ENCODE data around the gene KIF26B.

KIF26B gene

GRCh38 chr1:245495681-245496080 lies 340.9 kb downstream of the KIF26B start:
- no peak overlapping the region for H3K27ac ChIP-seq
- no peak for TF ChIP-seq CTCF (IDR thresholded peaks at IDR 0.05; ENCODE audit: low read depth, low read length)
- H3K9me3 ChIP-seq (ENCODE audit: severe bottlenecking): peaks cover 3% of the 10 kb centered on the region
- no peak overlapping the region for H3K4me3 ChIP-seq (ENCODE audit: low read depth, low read length)
- no peak for DNase-seq
- H3K27me3 ChIP-seq (ENCODE audit: insufficient read depth, low read depth, severe bottlenecking): no peaks in the 10 kb centered on the region
- H3K36me3 ChIP-seq: no peaks in the 10 kb centered on the region

DNA sequence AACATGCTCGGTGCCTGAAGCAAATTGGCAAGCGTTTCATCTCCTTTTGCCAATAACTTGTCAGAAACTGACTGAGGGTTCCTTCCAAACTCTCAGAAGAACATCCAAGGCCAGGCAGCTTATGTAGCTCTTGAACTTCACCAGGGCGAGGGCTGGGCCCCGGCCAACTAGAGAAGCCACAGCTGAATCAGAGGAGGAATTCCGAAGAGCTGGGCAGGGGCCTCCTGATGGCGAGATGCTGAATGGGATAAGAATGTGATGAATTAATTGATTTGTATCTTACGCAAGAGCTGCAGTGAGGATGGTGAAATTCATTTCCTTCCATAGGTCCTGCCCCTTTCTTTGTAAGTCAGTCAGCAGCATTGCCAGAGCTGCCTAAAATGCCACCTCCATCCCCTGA lies 345.8 kb downstream of the KIF26B start:
- Histone ChIP-seq H3K9me3 (ENCODE audit: severe bottlenecking) (no peaks in the 10 kb centered on the region), H3K27ac (no peak overlapping the region), H3K4me3 (ENCODE audit: low read depth, low read length) (no peak overlapping the region), H3K27me3 (ENCODE audit: insufficient read depth, low read depth, severe bottlenecking) (no peaks in the 10 kb centered on the region), H3K36me3 (no peaks in the 10 kb centered on the region)
- TF ChIP-seq CTCF (IDR thresholded peaks at IDR 0.05; ENCODE audit: low read depth, low read length): no peak
- no peak for DNase-seq

DNA sequence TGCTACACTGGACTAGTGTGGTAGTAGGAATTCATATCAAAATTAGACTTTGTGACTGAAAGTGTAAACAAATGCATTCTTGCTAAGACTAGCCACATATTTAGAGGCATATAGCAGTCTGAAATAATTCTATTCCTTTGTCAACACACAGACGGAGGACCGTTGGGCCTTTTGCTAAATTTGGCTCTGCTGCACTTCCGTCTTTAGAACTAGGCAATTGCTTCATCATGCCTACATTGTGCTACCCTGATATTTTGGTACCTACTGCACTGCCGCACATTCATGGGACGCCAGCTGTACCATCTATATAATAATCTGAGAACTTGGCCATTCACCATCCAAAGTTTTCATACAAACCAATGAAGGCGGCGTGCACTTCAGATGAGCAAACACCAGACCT lies 346.8 kb downstream of the KIF26B start:
- TF ChIP-seq CTCF (IDR thresholded peaks at IDR 0.05; ENCODE audit: low read depth, low read length): no peak
- no peak for DNase-seq

DNA sequence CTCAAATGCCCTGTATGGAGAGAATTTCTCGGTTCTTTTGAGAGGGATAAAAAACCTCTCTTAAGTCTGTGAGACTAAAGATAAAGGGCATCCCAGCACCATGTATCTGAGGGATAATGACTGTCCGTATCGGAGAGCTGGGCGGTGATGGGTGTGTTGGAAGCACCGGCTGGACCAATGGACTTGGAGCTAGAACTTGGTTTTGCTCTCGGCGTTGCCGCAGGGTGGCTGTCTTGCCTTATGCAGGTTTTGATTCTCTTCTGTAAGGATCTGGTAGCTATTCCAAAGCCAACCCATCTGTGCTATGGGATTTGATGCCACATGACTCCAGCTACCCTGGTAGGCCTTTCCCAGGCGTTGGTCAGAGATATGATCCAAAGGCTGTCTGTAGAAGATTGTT lies 348.8 kb downstream of the KIF26B start:
- no peaks in the 10 kb centered on the region for H3K36me3 ChIP-seq
- TF ChIP-seq CTCF (IDR thresholded peaks at IDR 0.05; ENCODE audit: low read depth, low read length): no peak
- no peak for DNase-seq
- H3K9me3 ChIP-seq (ENCODE audit: severe bottlenecking): no peaks in the 10 kb centered on the region
- no peak overlapping the region for H3K4me3 ChIP-seq (ENCODE audit: low read depth, low read length)
- H3K27ac ChIP-seq: no peak overlapping the region
- H3K27me3 ChIP-seq (ENCODE audit: insufficient read depth, low read depth, severe bottlenecking): no peaks in the 10 kb centered on the region

More for the DNA sequence above, 346.8 kb downstream of the KIF26B start:
- Histone ChIP-seq H3K27ac (no peak overlapping the region), H3K9me3 (ENCODE audit: severe bottlenecking) (no peaks in the 10 kb centered on the region), H3K36me3 (no peaks in the 10 kb centered on the region), H3K4me3 (ENCODE audit: low read depth, low read length) (no peak overlapping the region), H3K27me3 (ENCODE audit: insufficient read depth, low read depth, severe bottlenecking) (no peaks in the 10 kb centered on the region)

DNA sequence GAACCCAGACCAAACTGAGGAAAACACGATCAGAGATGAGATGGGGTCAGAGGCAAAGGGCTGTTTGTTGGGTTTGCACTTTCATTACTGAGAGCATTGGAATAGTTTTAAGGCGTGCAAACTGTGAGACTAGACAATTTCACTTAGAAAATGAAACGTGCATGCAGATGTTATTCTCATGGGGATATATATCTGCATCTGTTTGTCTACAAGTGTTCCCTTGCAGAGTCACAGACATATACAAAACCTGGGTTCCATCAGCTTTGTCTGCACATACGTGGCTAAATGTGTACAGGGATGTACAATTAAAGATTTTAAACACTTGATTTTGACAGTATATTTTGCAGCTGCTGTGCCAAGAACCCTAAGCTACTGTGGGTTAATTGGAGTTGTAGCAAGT lies 355.4 kb downstream of the KIF26B start:
- no peak overlapping the region for H3K27ac ChIP-seq

More for the DNA sequence above, 355.4 kb downstream of the KIF26B start:
- no peak for DNase-seq
- Histone ChIP-seq H3K9me3 (ENCODE audit: severe bottlenecking) (no peaks in the 10 kb centered on the region), H3K36me3 (no peaks in the 10 kb centered on the region), H3K27me3 (ENCODE audit: insufficient read depth, low read depth, severe bottlenecking) (peaks cover 12% of the 10 kb centered on the region), H3K4me3 (ENCODE audit: low read depth, low read length) (no peak overlapping the region)
- TF ChIP-seq CTCF (IDR thresholded peaks at IDR 0.05; ENCODE audit: low read depth, low read length): no peak

Measured in WERI-Rb-1 (cell line).